GM18870 (cell line): ENCODE results near the gene SCLY.
"Not testable (repeated sequence)": the region's sequence is repeated elsewhere in the genome, so short reads cannot be mapped to it uniquely, and the experiment has no call there.

ENCODE experiments used
- ATAC-seq: cut with Tn5 transposase; IDR thresholded peaks from one replicate; pipeline ENCODE4 v1.9.1; 2021; ENCODE audit warnings: moderate library complexity; ENCODE audit not compliant: unreplicated experiment

The SCLY gene

DNA sequence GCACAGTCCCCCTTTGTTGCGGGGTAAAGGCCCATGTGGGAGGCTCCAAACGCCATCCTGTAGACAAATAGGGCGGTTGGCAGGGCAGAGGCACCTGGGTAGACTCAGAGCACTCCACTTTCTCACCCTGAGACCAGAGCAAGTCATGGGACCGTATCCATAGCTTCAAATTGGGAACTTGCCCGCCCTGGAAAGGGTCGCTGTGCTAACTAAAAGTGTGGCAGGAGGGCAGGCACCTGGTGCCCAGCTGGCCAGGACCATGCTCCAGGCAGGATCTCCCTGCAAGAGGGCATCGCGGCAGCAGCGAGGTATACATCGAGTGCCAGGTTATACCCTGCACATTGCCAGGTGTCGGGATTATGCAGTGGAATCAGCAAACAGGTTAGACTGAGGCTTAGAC, 20.8 kb upstream of the SCLY start:
- no peak for ATAC-seq

DNA sequence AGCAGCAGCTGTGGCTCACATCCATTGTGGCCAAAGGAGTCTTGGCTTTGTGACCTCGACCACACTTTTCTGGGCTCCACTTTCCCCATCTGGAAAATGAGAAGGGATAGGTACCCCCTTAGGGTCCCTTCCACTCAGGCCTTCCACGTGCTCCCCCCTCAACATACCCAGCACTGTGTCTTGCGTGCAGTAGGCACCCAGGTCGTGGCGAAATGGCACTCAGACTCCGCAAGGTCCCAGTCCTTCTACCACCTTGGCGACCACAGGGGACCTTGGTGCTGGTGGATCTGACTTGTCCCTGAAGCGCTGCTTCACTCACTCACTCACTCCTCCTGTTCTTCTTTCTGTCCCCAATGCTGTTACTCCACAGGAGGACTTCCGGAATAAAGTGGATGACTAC, 19.9 kb upstream of the SCLY start:
- ATAC-seq: no peak

DNA sequence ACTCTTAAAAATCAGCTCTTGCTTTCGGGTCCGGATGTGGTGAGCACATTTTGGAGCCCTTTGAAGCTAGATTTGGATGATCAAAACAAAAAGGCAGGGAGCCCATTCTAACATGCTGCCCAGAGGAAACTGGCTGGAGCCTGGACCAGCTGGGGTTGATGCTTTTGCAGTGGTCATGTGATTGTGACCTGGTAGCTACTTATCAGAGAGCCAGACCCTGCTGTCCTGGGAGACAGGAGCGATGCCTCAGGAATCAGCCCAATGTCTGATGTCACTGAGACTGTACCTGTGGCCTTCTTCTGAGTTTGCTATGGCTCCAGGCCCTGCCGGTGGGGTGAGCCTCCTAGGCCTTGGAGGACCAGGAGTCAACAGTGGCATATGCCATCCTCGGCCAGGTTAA, 18.7 kb upstream of the SCLY start:
- no peak for ATAC-seq

DNA sequence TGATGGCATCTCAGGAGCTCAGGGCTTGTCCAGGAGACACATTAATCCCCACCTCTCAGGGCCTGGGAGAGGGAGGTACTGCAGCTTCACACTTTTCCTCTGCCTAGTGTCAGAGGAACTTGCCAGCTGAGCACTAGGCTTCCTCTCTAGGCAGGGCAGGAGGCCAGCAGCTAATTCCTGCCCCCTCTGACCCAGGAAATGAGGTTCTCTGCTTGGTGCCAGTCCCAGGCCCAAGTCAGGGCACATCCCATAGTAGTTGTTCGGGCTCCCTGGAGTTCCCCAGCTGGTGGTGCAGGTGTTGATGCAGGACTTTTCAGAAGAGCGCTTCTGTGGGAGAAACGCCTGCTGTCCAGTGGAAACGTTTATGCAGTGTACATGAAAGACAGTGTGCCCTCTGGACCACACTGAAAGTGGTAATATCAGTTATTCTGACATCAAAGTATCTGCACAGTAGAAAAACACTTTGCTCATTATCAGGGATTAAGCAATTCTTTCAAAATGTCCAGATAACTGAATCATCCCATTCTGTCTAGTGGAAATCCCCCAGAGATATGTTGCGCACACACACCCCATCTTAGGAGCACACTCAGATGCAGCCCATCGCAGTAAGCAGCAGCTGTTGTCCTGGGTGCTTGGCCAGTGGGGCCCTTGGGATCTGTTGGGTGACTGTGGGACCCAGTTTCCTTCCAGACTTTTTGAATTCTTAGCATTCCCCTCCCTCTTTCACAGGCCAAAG, 17.8 kb upstream of the SCLY start:
- ATAC-seq: no peak

DNA sequence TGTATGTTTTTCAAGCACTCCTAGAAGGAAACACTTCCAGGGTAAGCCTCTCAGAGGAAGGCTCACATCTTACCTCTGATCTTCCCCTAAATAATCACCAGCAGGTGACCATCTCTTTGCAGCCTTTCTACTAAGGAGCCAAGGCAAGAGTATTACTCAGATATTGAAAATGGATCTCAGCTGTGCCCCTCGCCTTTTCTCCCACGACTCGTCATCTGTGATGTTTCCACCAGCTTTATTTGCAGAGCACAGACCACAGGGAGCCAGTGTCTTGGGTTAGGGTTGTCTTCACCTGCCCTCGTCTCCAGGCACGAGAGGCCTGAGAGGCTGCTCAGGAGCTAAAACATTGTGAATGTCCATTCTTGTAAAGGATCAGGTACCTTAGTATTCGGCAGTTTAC, 16.9 kb upstream of the SCLY start:
- ATAC-seq: no peak

DNA sequence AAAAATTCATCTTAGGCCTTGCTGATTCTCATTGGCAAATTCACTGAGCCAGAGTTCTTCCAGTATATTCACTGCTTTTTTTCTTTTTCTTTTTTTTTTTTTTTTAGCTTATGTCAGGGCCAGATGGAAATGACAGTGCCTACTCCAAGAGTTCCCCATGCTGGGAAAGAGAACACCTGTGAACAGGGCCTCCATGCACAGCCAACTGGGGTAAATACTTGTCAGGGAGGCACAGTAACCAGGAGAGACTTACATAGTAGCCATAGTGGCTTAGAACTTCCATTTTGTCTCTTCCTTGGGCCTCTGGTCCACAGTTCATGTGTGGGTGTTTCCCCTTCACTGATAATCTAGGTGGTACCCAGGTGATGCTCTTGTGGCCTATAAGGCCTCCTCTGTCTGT, 15.2 kb upstream of the SCLY start:
- no peak for ATAC-seq

DNA sequence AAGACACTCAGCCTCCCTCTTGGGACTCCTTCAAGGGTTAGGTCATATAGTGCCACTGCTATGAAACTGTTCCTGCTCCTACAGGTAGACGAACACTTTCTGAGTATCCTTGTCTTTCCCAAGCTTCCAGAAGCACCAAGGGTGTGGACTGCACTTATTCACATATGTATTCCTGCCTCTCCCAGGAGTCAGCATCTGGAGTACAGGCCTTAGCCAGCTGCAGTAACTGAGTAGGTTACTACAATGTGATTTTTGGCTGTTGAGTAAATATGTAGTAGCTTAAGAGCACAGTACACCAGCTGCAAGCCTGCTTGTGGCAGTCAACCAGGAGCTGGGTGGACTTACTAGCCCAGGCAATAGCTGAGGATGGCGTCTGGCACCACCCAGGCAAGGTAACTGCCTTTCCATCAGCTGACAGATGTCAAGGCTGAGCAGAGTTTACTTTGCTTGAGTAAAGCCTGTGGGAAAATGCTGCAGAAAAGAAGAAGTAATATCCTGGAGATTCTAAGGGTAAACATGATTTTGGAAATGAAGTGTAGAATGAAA, 14.0 kb upstream of the SCLY start:
- no peak for ATAC-seq

DNA sequence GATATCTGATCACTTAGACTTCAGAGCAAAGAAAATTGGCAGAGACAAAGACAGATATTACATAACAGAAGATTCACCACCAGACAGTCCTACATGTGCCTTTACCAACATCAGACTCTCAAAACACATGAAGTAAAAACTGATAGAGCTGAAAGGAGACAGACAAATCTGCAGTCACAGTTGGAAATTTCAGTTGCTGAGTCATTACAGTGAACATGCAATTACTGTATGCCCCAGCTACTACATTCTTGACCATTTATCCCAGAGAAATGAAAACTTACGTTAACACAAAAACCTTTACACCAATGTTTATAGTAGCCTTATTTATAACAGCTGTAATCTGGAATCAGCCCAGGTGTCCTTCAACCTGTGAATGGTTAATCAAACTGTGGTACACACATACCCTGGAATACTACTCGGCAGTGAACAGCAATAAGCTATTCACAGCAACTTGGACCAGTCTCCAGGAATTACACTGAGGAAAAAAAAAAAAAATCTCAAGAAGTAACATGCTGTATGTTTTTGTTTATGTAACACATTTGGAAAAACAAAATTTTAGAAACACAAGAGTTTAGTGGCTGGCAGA, 7.5 kb upstream of the SCLY start:
- no peak for ATAC-seq

DNA sequence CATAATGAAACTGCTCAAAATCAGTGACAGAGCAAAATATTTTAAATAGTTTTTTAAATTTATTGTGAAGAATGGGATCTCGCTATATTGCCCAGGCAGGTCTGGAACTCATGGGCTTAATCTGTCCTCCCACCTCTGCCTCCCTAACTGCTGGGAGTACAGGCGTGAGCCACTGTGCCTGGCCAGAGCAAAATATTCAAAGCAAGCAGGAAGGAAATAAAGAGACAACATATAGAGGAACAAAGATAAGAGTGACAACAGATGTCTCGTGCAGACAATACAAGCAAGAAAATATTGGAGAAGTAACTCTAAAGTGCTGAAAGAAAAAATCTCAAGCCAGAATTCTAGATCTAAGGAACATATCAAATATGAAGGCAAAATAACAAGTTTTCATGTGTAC, 5.0 kb upstream of the SCLY start:
- no peak for ATAC-seq

DNA sequence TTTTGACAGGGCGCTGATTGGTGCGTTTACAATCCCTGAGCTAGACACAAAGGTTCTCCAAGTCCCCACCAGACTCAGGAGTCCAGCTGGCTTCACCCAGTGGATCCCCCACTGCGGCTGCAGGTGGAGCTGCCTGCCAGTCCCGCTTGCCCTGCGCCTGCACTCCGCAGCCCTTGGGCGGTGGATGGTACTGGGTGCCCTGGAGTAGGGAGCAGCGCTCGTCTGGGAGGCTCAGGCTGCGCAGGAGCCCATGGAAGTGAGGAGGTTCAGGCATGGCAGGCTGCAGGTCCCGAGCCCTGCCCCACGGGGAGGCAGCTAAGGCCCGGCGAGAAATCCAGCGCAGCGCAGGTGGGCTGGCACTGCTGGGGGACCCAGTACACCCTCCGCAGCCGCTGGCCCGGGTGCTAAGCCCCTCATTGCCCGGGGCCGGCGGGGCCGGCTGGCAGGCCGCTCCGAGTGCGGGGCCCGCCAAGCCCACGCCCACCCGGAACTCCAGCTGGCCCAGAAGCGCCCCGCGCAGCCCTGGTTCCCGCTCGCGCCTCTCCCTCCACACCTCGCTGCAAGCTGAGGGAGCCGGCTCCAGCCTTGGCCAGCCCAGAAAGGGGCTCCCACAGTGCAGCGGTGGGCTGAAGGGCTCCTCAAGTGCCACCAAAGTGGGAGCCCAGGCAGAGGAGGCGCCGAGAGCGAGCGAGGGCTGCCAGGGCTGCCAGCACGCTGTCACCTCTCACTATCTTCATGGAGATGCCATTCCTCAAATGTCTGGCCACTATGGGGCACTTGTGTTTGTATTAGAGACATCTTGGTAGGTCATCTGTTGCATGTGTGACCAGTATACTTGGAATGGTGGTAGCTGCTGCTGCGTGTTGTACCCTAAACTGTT, 2.9 kb upstream of the SCLY start:
- not testable (repeated sequence) for ATAC-seq

DNA sequence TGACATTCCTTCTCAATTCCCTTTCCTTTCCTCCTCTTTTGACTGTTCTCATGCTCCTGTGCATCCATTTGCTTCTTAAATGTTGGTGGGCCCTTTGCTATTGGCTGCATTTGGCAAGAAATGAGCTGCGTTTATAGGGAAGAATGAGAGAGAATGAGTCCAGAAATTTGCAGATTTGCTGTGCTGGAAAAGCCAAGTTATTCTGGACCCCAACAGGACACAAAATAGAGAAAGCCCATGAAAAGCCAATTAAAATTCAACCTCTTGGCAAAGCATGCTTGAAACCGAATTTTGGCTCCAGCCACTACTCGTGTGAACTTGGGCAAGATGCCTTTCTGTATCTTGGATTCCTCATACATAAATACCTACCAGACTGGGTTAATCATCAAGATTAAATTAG, 1.3 kb upstream of the SCLY start:
- no peak for ATAC-seq

DNA sequence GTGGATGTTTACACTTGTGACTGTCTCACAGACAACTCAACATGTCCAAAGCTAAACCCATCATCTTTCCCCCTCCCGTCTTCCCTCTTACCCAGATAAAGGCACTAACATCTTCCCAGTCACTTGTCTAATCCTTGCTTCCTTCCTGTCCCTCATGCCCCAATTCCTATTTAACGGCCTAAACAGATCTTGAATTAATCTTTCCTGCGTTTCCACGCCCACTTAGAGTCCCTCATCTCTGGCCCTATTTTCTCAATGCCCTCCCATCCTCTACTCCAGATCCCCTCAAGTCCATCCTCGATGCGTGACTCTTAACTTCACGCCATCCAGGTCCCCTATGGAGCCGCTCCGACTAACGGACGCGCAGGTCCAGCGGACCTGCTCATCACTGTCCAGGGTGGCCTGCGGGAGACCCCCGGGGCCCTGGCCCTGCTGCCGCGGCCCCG, 682 bp upstream of the SCLY start:
- ATAC-seq: no peak

DNA sequence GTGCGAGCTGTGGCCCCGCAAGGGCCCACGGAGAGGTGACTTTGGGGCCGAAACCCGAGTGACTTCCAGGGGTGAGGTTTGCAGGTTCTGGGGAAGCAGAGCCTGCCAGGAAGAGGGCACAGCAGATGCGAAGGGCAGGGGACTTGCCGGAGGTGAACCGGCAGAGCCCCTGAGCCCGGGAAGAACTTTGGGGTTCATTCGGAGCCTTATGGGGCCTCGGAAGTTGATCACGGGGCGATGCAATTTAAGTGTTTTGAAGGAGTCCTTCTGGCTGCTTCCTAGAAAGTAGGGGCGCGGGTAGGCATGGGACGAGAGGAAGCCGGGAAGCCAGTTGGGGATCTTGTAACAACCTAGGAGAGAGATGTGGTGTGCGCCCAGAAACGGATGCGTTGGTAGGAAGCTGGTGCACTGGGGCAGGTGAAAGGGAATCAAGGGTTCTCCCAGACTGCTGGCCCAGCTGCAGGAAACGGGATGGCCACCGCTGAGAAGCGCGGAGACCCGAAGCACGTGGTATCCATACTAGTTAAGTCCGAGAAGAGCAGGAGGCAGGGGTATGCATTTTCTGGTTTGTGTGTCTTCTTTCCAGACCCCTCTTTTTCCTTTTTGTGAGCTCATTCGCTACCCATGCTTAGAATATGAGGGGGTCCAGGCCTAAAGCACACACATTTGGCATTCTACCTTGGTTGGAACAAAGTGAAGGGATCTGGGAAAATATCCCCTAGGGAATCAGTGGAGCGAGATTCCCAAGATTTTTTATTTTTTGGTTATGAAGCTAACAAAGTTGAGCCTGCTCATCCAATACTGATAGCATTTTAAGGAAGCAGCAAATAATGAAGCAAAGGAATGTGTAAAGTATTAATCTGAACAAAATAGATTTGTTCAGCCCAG, 758 bp downstream of the SCLY start:
- ATAC-seq: no peak

DNA sequence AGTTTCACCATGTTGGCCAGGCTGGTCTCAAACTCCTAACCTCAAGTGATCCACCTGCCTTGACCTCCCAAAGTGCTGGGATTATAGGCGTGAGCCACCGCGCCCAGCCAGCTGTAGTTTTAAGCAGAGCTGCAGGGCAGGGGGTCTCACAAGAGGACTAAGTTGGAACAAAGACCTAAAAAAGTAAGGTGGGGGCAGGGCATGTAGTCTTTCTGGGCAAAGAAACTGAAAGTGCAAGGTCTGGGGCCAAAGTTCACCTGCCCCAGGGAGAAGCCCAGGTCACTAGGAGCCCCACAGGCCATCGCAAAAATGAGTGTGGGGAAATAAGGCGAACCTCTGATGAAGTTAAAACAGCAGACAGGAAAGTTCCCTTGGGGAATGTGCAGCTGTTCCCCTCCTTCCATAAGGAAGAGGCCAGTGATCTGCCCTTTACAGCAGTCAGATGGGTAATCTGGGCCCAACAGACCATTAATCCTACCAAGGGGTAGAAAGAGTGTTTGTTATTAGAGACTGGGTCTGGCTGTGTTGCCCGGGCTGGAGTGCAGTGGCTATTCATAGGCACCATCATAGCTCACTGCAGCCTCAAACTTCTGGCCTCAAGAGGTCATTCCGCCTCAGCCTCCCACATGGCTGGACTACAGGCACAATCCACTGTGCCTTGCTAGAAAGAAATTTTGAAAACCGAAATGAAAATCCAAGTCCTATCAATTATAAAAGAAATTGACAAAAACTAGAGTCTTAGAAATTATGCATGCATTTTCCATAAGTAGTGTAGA, 2.8 kb downstream of the SCLY start:
- ATAC-seq: no peak

DNA sequence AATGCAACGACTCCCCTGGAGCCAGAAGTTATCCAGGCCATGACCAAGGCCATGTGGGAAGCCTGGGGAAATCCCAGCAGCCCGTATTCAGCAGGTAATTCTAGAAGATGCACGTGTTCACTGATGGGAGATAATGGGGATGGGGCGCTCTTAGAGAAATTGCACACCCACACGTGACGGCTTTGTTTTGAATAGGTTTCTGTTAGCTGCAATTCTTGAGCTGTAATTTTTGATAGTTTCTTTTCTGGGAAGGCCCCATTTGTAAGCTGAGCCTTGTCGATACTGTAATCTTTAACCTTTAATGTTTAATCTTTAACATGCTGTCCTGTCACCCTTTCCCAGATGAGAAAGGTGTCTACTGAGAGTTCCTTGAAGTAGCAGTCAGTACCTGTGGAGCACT, 3.6 kb downstream of the SCLY start:
- no peak for ATAC-seq

DNA sequence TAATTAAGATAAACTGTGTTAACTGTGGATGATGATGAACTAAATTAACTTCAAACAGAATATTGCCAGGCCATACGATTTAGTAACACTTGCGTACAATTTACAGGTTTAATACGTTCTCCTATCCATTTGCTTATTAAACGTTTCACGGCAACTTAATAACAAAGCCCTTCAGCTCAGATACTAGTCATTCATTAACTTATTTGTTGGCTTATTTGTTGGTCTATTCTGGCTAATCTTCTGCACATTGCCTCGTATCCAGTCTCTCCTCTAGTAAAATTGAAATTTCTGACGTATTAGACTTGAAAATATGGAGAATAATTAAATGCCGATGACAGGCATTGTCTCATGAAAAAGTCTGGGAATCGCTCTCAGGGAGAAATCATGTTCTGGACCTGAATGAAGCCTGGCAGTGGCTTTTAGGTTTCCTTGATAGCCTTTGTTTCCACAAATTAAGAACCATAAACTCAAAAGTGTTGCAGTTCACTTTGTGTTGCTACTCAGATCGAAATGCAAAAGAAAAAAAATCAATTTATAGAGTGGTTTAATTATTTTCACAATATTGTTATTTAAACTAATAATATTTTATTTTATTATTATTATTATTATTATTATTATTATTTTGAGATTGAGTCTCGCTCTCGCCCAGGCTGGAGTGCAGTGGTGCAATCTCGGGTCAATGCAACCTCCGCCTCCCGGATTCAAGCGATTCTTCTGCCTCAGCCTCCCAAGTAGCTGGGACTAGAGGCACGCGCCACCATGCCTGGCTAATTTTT, 4.5 kb downstream of the SCLY start:
- ATAC-seq: no peak

DNA sequence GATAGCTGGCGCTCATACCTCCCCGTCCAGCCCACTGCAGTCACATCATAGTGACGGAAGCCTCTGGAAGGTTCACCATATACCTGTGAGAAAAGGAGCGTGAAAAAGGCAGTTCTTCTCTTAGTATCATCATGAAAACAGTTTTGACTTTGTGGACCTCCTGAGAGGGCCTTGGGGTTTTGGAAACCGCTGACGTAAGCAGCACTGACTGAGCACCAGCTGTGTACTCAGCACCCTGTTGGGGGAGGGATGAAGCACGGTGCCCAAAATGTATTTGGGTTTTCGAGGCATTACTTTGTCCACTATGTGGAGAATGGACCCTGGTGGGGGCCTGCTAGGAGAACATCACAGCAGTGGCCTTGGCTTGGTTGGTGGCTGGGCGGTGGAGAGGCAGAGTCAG, 5.4 kb downstream of the SCLY start:
- no peak for ATAC-seq

DNA sequence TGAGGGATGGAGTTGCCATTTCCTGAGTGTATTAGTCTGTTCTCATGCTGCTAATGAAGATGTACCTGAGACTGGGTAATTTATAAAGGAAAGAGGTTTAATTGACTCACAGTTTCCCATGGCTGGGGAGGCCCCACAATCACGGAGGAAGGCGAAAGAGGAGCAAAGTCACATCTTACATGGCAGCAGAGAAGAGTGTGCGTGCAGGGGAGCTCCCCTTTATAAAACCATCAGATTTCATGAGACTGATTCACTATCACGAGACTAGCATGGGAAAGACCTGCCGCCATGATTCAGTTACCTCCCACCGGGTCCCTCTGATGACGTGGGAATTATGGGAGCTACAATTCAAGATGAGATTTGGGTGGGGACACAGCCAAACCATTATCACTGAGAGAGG, 5.9 kb downstream of the SCLY start:
- ATAC-seq: not testable (repeated sequence)

DNA sequence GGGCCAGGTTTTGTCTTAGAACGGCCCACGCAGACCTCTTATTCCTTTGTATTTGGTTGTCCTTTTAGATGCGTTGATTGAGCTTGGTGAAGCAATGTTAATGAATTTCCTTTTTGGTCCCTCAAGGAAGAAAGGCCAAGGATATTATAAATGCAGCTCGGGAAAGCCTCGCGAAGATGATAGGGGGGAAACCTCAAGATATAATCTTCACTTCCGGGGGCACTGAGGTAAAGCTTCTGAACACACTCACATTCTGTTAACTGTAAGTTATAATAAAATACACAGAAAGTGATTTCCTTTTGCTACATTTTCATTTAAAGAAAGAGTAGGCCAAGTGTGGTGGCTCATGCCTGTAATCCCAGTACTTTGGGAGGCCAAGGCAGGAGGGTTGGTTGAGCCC, 7.1 kb downstream of the SCLY start:
- ATAC-seq: no peak
